Right renal cortex interstitium (tissue), 3 donors: ENCODE results near the gene KCNH2. TPM values are rescaled to one million over a fixed set of nuclear protein-coding genes. Genes with fewer than 3 reads are reported as not detected.

Experiments
- DNase-seq, 3 donors: peaks; one replicate each; pipeline ENCODE4 v3.0.0-alpha.2; 2013; ENCODE audit warnings: low read depth in 3 of 3, low spot score in 2 of 3
- polyA plus RNA-seq, 3 donors: library from polyadenylated mRNA; unstranded; fragments of 120-200 nt; gene quantifications; one replicate each; pipeline ENCODE4 v1.2.1, GENCODE V29; 2013; ENCODE audit not compliant: insufficient read length in 3 of 3

The KCNH2 gene
- polyA plus RNA-seq, 3 donors: 13.2 to 14.6 (median 14.1) TPM

- no peak for DNase-seq
Measured at GRCh38 chr7:150963707-150964559, 14.2 kb downstream of the KCNH2 start.

- DNase-seq: no peak
Measured at GRCh38 chr7:150962553-150963399, 15.3 kb downstream of the KCNH2 start.

GRCh38 chr7:150962290-150962552 is 15.9 kb downstream of the KCNH2 start:
- no peak for DNase-seq

- no peak for DNase-seq
Measured at GRCh38 chr7:150961510-150962289, 16.4 kb downstream of the KCNH2 start.

GRCh38 chr7:150959739-150960734 is 18.1 kb downstream of the KCNH2 start:
- DNase-seq: no peak

GRCh38 chr7:150959081-150959480 is 19.0 kb downstream of the KCNH2 start:
- DNase-seq: no peak

- DNase-seq: no peak
Measured at GRCh38 chr7:150958597-150958996, 19.5 kb downstream of the KCNH2 start.

GRCh38 chr7:150958062-150958552 is 20.0 kb downstream of the KCNH2 start:
- no peak for DNase-seq

GRCh38 chr7:150957133-150958020 is 20.7 kb downstream of the KCNH2 start:
- DNase-seq: no peak

- DNase-seq: no peak
Measured at GRCh38 chr7:150956395-150957132, 21.6 kb downstream of the KCNH2 start.

- no peak for DNase-seq
Measured at GRCh38 chr7:150955519-150956394, 22.4 kb downstream of the KCNH2 start.

- no peak for DNase-seq
Measured at GRCh38 chr7:150954986-150955518, 23.1 kb downstream of the KCNH2 start.

GRCh38 chr7:150954201-150954985 is 23.7 kb downstream of the KCNH2 start:
- DNase-seq: no peak

- no peak for DNase-seq
Measured at GRCh38 chr7:150953061-150953997, 24.8 kb downstream of the KCNH2 start.
